Kidney epithelial cell (primary cell): ENCODE data around the gene NBL1. TPM values are rescaled to one million over a fixed set of nuclear protein-coding genes. Genes with fewer than 3 reads are reported as not detected.

ENCODE experiments used
- DNase-seq: peaks from one replicate; pipeline ENCODE4 v3.0.0-alpha.2; 2010; ENCODE audit warnings: low read depth
- H3K27me3 ChIP-seq: 2 replicates; pipeline ENCODE4 v1.6.0; 2011; ENCODE audit warnings: low read length; ENCODE audit not compliant: control insufficient read depth, insufficient read depth
- H3K36me3 ChIP-seq: 2 replicates; pipeline ENCODE4 v1.5.1; 2011; ENCODE audit warnings: low read length; ENCODE audit not compliant: control insufficient read depth, insufficient read depth
- H3K4me3 ChIP-seq: 2 replicates; pipeline ENCODE4 v1.5.1; 2011; ENCODE audit warnings: low read depth, mild to moderate bottlenecking, control low read depth, low read length
- CTCF ChIP-seq: IDR thresholded peaks from 2 replicates; pipeline ENCODE4 v1.5.1; 2011; ENCODE audit warnings: mild to moderate bottlenecking, moderate library complexity, low read length, control low read depth, inconsistent platforms; ENCODE audit not compliant: insufficient read depth, poor library complexity, severe bottlenecking
- total RNA-seq: library from RNA; depleted of rRNA; stranded (reverse); fragments of >200 nt; gene quantifications from 2 replicates; pipeline ENCODE4 v1.2.3, GENCODE V29; 2015

Gene NBL1
- total RNA-seq, 1 donor from 2014 or later: 76.7 TPM

- TF ChIP-seq CTCF: no peak
- Histone ChIP-seq H3K4me3 (no peak overlapping the region), H3K36me3 (no peaks in the 10 kb centered on the region), H3K27me3 (no peaks in the 10 kb centered on the region)
- DNase-seq: no peak
These were observed 2.5 kb downstream of the NBL1 start for GRCh38 chr1:19646377-19647319.

- no peak for DNase-seq
- no peak for TF ChIP-seq CTCF
- Histone ChIP-seq H3K4me3 (no peak overlapping the region), H3K27me3 (no peaks in the 10 kb centered on the region), H3K36me3 (no peaks in the 10 kb centered on the region)
These were observed 3.5 kb downstream of the NBL1 start for GRCh38 chr1:19647643-19648042.

- H3K36me3 ChIP-seq: no peaks in the 10 kb centered on the region
- no peak for TF ChIP-seq CTCF
- no peak for DNase-seq
- no peak overlapping the region for H3K4me3 ChIP-seq
- no peaks in the 10 kb centered on the region for H3K27me3 ChIP-seq
These were observed 4.1 kb downstream of the NBL1 start for GRCh38 chr1:19648239-19648638.

GRCh38 chr1:19648689-19649088 is 4.6 kb downstream of the NBL1 start:
- peak; percentile 31 for TF ChIP-seq CTCF
- DNase-seq: no peak
- Histone ChIP-seq H3K4me3 (no peak overlapping the region), H3K36me3 (no peaks in the 10 kb centered on the region), H3K27me3 (no peaks in the 10 kb centered on the region)

- Histone ChIP-seq H3K4me3 (no peak overlapping the region), H3K27me3 (no peaks in the 10 kb centered on the region), H3K36me3 (no peaks in the 10 kb centered on the region)
- DNase-seq: no peak
- TF ChIP-seq CTCF: no peak
These were observed 6.5 kb downstream of the NBL1 start for GRCh38 chr1:19650416-19651140.
